CD4-positive, alpha-beta T cell treated with Interleukin-6 at 100 ng/mL for 8 hours (primary cell): ENCODE data around the gene BRMS1L.

Experiments used
- DNase-seq: peaks from one replicate; pipeline ENCODE4 v3.0.0-alpha.2; 2020; ENCODE audit warnings: mixed read lengths, low spot score

BRMS1L gene

GRCh38 chr14:35865611-35866324 lies 39.6 kb downstream of the BRMS1L start:
- no peak for DNase-seq

- no peak for DNase-seq
These were observed 40.6 kb downstream of the BRMS1L start for GRCh38 chr14:35866595-35867279.

DNA sequence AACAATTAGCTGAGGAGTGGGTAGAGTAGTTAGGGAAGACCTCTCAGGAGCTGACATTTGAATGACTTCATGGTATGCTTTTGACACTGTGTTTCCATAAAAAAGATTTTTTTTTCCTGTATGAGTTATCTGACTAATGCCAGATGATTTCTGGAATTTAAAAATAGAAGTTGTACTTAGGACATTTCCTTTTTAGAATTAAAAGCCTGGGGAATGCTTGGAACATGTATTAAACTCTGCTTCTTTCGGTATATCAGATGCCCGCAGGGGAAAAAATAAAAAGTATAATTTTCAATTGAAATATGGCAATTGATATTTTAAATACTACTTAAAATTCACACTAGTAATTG lies 41.1 kb downstream of the BRMS1L start:
- DNase-seq: no peak

DNA sequence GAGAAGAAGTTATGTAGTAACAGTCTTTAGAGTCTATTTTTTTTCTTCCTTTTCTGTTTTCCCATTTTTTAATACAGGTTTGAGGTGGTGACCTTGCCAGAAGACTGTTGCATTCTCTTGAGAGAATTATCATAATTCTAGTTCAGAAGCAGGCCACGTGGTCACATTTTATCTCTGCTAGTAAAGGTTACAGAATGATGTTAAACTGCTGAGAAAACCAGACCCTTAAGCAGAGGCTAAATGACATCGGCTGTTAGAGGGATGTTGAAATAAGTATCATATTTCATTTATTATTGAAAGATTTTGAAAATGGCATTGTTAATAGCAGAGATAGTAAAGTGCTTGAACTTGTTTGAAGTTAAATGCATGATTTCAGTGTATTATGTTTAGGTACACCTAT lies 49.2 kb downstream of the BRMS1L start:
- DNase-seq: no peak

- DNase-seq: no peak
These were observed 51.1 kb downstream of the BRMS1L start for GRCh38 chr14:35877276-35877675.

GRCh38 chr14:35878272-35879150 lies 52.4 kb downstream of the BRMS1L start:
- no peak for DNase-seq

DNA sequence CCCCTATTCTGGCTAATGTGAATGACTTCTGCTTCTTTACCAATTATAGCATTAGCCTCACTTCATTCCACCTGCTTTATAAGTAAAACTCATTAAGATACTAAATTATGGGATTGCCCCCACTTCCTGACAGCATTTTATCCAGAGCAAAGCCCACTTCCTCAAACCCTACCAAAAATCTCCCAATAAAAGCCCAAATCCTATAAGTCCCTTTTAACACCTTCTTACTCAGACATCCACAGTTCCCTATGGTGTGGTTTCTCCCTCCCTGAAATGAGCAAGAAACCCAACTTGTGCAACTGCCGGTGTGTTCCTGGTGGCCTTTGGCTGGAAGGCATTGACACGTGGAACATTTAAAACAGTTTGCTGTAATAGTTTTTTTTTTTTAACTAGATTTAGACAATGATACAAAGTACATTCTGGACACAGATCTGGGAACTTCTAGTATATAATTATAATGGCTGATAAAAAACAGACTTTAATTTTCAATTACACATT lies 53.1 kb downstream of the BRMS1L start:
- DNase-seq: no peak

GRCh38 chr14:35879654-35880249 lies 53.6 kb downstream of the BRMS1L start:
- no peak for DNase-seq

- no peak for DNase-seq
These were observed 55.1 kb downstream of the BRMS1L start for GRCh38 chr14:35881280-35881679.

DNA sequence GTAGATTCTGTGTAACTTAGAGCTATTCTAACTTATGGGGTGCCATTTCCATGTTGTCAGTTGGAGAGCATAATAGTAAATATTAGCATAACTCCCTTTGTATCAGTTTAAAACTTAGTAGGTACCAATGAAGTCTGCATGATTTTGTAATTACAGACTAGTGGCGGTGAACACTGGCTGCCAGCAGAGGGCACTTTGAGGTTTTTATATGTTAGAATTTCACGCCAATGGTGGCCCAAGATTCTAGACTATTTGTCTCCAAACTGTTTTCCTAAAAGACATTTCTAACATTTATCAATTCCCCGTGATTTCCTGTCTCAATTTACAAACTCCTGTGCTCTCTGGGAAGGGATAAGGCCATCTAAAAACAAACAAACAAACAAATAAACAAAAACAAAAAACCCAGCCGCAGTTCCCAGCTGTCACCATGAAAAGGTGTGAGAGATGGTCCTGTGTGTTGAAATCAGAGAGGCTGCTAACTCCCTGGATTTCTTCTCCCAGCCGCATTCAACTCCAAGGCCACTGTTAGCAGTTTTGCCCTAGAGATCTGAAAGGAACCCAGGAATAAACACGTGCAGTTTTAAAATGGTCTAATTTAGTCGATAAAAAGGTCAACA lies 57.6 kb downstream of the BRMS1L start:
- DNase-seq: no peak

DNA sequence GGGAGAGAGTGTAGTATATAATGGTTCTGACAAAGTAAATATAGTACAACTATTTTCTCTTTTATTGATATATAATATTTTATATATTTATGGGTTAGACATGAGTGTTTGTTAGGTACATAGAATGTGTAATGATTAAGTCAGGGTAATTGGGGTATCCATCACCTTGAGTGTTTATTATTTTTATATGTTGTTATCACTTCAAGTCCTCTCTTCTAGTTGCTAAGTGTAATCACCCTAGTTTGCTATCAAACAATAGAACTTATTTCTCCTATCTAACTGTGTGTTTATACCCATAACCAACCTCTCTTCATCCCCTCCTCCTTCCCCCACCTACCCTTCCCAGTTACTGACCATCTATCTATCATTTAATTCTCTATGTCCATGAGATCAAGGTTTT lies 64.2 kb downstream of the BRMS1L start:
- no peak for DNase-seq

- DNase-seq: no peak
These were observed 69.1 kb downstream of the BRMS1L start for GRCh38 chr14:35895256-35895655.

DNA sequence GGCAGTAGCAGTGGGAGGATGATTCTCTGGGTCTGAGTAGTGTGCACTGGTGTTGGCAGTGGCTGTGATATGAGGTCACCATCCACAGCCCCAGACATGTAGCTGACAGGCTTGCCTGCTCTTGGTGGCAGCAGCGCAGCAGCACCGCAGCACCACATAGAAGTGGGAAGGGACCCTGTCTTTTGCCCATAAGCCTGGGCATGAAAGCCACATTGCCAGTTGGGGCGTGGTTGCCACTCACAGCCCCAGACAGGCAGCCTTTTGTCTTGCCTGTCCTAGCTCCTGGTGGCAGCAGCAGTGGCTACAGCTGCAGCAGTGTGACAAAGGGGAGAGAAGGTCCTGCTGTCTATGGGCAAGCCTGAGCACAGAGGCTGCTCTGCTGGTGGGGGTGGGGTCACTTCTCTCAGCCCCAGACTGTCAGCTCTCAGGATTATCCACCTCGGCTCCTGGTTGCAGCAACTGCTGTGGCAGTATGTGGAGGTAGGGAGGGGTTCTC lies 71.5 kb downstream of the BRMS1L start:
- no peak for DNase-seq

DNA sequence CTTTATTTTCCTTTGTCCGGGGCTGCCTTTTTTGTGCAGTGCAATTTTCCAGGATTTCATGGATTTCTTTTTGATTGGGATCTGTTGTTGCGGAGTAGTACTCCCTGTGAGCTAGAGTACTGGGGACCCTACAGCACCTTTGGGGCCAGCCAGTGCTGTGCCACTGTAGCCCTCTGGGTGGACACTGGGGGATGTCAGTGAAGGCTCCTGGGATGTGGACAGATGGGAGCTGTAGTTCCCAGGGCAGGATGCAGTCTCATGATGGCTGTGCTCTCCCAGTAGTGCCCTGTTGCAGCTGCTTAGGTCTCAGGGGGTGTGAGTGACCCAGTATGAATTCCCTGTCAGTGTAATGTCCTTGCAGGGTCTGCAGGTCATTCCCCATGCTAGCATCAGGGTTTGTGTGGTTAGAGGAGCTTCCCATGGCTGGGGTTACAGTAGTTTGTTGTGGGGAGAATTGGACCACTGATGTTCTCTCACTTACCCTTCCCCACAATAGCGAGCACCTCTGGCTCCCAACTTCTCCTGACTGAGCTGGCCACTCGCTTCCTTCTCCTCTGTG lies 72.2 kb downstream of the BRMS1L start:
- no peak for DNase-seq

DNA sequence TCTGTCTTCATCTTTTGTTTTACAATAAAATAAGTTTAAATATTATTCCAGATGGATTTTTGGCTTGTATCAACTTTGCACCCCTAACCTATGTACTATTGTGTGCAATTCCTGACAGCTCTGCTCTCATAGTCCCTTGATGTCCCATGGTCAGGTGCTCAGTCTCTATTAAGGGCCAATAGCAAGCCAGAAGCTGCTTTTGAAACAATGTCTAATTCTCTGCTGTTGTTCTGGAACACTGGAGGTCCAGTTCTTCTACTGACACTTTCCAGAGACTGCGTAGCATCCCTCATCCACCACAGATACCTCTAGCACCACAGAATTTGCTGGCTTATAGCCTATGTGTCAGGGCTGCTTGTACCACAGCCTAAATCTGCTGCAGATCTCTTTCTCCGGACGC lies 74.6 kb downstream of the BRMS1L start:
- no peak for DNase-seq

- DNase-seq: no peak
These were observed 83.5 kb downstream of the BRMS1L start for GRCh38 chr14:35909665-35910064.

DNA sequence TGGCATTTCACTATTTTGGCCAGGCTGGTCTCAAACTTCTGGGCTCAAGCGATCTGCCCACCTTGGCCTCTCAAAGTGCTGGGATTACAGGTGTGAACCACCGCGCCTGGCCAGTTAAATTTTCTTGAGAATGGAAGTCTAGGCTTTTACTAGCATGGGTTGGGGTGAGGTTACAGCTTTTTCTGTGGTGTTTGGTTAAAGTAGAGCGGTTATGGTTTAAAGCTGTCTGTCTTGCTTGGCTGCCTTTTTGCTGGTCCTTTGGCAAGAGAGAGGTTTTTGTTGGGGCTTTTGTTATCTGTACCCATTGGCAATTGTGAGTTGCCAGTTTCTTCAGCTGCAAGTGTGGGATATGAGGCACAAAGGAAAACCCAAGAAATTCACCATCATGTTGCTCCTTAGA lies 84.1 kb downstream of the BRMS1L start:
- DNase-seq: no peak

DNA sequence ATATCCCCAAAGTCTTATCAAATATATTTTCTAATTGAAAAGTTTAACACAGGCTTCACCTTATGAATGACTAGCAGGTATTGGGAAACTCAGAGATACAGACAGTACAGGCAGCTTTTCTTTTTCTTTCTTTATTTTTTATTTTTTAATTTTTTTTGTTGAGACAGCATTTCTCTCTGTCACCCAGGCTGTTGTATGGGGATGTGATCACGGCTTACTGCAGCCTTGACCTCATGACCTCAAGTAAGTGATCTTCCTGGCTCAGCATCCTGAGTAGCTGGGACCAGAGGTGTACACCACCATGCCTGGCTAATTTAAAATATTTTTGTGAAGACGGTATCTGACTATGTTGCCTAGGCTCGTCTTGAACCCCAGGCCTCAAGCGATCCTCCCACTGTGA lies 85.0 kb downstream of the BRMS1L start:
- no peak for DNase-seq

DNA sequence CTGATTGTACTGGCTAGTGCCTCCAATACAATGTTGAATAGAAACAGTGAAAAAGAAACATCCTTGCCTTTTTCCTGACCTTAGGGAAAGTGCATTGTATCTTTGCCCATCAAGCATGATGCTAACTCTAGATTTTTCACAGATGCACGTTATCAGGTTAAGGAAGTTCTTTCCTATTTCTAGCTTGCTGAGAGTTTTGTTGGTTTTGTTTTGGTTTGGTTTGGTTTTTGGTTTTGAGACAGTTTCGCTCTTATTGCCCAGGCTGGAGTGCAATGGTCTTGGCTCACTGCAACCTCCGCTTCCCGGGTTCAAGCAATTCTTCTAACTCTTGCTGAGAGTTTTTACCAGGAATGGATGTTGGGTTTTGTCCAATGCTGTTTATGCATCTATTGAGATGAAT lies 89.0 kb downstream of the BRMS1L start:
- no peak for DNase-seq

DNA sequence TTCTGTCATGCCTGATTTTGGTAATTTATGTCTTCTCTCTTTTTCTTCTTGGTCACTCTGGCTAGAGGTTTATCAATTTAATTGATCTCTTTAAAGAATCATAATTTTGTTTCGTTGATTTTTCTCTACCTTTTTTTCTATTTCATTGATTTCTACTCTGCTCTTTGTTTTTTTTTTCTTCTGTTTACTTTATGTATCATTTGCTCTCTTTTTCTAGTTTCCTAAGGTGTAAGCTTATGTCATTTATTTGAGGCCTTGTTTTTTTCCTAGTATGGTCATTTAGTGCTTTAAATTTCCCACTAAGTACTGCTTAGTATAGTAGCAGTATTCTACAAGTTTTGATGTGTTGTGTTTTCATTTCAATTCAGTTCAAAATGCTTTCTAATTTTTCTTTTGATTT lies 89.6 kb downstream of the BRMS1L start:
- DNase-seq: no peak
